Right renal pelvis (tissue), 4 donors: Measurements from ENCODE around the gene TNIK. TPM values are rescaled to one million over a fixed set of nuclear protein-coding genes. Genes with fewer than 3 reads are reported as not detected.

ENCODE experiments used
- DNase-seq, 4 donors: peaks; one replicate each; pipeline ENCODE4 v3.0.0-alpha.2; 2013; ENCODE audit warnings: low read depth in 4 of 4, low spot score in 3 of 4, missing footprints in 1 of 4
- polyA plus RNA-seq, 4 donors: library from polyadenylated mRNA; unstranded; fragments of 120-200 nt; gene quantifications; one replicate each; pipeline ENCODE4 v1.2.1, GENCODE V29; 2013; ENCODE audit not compliant: insufficient read length in 4 of 4

TNIK gene
- polyA plus RNA-seq, 4 donors = 16.1 to 21.5 (median 18.6) TPM

GRCh38 chr3:171077261-171077660, 382.9 kb downstream of the TNIK start:
- DNase-seq = no peak

GRCh38 chr3:171072432-171072831, 387.8 kb downstream of the TNIK start:
- no peak for DNase-seq

DNA sequence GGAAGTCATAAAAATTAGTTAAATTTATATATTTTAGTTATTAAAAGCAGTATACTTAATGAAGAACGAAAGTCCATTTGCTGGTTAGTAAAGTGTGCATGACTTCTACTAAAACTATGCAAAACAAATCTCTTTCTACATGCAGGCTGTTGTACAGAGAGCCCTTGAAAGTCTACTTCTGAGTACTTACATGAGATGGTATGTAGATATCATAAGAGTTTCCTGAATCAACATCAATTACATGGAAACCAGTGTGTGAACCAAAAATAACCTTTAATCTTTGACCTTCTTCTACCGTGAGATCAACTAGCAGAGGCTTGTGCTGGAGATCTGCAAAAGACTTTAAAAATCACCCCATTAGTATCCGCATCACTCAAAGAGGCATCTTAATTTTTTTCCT, 391.5 kb downstream of the TNIK start:
- no peak for DNase-seq

- DNase-seq = no peak
Observed at GRCh38 chr3:171066206-171066605, 394.0 kb downstream of the TNIK start.

DNA sequence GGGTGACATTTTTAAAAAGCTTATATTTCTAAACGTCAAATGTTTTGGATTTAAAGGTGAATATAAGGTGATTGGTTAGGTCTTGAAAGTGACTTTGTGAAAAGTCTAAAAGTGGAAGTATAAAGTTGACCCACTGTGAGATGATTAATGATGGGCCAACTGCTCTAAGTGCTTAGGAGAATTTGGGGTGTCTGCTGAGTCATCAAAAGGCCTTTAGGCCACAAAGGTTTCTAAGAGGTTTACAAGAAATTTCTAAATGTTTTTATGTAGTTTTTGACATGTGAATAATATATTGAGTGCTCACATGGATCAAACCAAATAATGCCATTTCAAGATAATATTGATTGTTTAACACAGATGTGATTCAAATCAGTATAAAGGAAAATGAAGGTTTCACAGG, 394.5 kb downstream of the TNIK start:
- DNase-seq = no peak

DNA sequence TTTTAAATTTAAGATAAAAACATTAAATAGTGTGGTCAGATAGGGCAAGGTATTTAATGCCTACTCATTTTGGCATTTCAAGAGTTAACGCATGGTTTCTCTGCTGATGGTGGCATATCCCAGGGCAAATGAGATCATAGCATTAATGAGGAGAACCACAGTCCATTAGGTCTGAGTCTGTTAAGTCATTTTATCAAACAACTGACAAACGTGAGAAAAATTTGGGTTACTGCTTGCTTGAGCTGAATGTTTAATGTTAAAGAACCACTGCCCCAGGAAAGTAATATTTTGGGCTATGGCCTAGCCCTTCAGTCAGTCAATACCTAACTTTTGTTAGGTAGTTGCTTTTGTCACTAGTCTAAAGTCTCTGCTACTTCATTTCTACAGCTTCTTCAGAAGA, 395.7 kb downstream of the TNIK start:
- DNase-seq = no peak

DNA sequence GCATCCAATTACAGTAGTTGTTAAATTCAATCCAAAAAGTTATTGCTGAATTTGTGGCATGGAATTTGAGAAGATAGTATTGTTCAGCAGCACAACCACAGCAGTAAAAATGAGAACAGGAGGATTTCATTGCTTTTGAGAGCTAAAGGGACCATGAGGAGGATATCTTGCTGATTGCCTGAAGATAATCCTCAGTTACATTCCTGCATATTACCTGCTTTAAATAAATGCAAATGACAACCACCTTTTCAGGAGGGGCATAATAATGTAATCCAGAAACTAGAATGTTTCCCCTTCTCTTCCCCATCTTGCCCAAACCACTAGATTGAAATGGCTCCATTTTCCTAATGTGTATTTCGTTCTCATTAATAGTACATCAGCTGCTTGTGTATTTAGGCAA, 398.5 kb downstream of the TNIK start:
- no peak for DNase-seq

DNA sequence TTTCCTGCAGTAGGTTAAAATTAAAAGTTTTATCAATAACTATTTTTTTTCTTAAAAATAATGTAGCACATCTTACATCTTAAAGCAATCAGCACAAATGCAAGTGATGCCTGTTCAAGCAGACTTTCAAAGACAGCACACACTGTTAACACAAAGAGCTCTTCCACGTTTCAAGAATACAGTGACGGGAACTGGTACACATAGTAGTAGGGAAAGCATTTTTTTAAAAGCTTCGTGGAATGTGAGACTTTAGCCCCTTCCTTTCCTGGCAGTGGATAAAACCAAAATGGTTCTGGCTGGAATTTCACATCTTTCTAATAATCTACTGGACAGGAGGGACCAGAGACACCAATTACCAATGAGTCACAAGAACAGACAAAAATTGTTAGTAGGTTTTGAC, 400.2 kb downstream of the TNIK start:
- no peak for DNase-seq

- no peak for DNase-seq
Observed at GRCh38 chr3:171058873-171059603, 401.2 kb downstream of the TNIK start.

- no peak for DNase-seq
Observed at GRCh38 chr3:171058058-171058457, 402.1 kb downstream of the TNIK start.

DNA sequence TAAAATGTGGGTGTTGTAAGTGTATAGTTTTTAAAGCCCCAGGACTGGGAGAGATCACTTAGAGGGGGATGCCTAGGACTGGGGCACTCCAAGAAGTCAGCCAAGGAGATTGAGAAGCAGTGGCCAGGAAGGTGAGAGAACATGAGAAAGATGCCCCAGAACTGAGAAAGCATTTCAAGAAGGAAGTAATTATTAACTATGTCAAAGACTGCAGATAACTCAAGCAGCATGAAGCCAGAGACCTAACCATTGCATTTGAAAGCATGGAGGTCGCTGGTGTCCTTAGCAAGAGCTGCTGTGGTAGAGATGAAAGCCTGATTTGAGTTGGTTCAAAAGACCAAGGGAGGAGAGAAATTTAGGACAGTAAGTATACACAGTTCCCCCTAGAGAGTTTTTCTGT, 403.1 kb downstream of the TNIK start:
- no peak for DNase-seq

DNA sequence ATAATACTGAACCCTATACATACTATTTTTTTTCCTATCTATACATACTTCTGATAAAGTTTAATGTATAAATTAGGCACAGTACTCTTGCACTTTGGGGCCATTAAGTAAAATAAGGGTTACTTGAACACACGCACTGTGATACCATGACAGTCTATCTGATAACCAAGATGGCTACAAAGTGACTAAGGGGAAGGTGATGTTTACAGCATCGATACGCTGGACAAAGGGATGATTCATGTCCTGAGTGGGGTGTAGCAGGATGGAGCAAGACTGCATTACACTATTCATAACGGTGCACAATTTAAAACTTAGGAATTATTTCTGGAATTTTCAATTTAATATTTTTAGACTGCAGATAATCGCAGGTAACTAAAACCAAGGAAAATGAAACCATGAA, 403.7 kb downstream of the TNIK start:
- DNase-seq = no peak

DNA sequence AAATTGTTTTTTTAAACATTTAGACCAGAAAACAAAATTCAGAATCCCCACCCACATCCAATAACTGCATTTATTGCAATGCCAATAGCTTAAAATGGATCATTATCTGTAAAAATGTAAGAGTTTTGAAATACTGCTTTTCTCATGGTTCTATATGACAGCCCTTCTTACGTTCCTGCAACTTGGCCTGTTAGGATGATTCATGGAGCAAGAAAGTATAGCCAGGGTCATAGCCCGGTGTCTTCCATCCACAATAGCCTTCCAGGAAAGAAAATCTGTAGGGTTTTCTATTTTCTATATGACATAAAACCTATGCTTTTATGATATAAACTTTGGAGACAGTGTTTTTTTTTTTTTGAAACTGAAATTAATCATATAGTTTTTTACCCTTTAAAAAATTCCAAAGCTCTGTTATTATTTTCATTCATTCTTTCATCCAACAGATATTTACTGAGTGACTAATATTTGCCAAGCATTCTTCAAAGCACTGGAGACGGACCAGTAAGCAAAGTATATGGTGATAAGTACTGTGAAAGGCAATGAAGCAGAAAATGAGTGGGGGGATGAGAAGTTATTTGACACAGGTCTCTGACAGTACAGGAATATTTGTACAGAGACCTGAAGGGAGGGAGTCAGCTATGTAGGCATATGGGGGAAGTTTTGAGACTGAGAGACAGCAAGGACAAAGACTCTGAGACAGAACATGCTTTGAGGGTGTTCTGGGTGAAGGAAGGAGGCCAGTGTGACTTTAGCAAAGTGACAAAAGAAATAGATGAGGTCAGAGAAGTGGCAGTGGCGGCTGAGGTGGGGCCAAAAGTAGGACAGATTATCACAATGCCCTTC, 404.6 kb downstream of the TNIK start:
- peak in 1 of 4 donors; percentile 8 for DNase-seq

DNA sequence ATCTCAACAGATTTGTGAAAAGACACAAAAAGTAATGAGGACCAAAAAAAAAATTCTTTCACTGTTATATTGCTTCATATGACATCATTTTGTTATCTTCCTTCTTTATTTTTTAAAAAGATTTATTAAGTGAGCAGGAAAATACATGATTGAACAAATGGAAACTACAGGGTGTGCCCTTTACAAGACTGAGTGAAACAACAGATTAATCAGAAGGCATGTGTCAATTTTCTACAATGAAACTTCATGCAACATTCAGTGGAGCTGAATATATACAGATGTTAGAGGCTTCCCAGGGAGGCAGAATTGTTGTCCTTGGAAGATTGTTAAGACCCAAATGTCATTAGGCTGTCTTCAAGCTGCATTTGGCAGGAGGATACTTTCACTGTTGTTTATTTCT, 405.3 kb downstream of the TNIK start:
- DNase-seq = no peak

GRCh38 chr3:171054231-171054630, 406.0 kb downstream of the TNIK start:
- DNase-seq = no peak

DNA sequence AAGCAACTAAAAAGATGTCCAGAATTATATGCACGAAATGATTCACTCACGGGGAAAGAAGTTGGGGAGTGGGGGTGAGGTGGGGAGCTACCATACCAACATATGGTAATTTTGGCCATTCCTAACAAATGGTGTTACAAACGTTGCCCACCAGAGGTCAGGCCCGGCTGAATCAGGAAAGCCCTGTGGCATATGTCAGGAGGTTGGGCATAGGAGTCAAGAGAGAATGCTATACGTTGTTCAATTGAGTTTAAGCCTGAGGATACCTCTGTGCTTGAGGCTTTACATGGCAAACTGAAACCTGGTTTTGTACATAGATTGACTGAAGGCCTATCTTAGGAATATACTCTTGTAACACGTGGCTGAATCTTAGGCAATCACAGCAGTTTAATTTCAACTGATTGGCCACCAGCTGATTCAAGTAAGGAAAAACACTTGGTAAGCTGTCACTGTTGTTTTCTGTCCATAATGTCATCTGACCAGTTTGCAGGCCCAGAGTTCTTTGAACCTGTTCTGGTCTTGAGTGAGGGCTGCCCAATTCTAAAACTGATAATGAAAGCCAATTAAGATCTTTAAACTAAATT, 410.3 kb downstream of the TNIK start:
- peak in 1 of 4 donors; percentile 23 for DNase-seq

- no peak for DNase-seq
Observed at GRCh38 chr3:171046760-171047159, 413.4 kb downstream of the TNIK start.

GRCh38 chr3:171044835-171045793, 415.1 kb downstream of the TNIK start:
- no peak for DNase-seq

DNA sequence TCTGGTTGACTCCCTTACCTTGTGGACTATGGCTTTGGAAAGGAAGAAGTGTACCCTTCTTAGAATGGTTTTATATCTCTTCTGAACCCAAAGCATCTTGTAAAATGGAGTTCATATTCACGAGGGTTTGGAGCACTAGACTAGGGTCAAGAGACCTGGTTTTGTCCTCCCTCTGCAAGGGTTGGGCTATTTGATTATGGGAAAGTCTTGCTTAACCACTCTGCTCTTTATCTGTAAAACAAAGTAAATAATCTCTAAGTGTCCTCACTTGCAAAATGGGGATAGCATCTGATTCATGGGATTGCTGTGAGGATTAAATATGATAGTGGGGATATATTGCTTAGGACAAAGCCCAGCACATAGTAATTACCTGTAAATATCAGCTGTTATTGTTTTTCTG, 415.8 kb downstream of the TNIK start:
- no peak for DNase-seq

DNA sequence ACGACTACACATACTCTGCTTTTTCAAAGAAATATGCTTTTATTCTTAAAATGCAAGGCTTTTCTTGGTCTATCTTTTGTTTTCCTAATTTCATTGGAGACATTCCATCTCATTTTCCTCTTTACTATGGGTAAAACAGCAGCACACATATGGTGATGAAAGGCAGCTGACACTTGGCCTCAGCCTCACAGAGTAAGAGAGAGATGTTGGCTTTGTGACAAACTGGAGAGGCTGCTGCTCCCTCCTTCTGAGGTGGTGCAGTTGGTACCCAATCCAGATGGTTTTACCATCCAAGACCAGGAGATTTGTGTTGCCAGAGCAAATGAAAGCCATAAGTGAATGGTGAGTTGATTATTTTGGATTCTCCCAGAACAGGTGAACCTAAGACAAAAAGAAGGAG, 420.5 kb downstream of the TNIK start:
- no peak for DNase-seq

DNA sequence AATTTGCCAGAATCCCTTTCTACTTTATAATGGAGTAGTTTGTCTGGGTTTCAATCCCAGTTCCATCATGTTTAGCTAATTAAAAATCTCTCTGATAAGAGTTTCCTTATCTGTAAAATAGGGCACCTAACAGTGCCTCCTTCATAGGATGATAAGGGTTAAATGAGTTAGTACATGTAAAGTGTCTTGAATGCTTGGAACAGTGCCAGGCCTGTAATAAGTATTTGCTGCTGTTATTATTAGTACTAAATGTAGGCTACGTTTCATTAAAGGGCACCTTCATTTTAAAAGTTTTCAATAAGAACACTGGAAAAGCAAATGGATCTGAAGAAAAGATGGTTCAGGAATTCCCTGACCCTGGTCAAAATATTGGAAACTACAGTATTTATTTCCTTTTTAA, 421.9 kb downstream of the TNIK start:
- no peak for DNase-seq
